ENCODE measurements around the gene HEMGN. TPM values are rescaled to one million over a fixed set of nuclear protein-coding genes. Genes with fewer than 3 reads are reported as not detected.

The HEMGN gene
- total and polyA plus RNA-seq, 2 of the 4 experiments (the other 2 are of a cell fraction): not detected

DNA sequence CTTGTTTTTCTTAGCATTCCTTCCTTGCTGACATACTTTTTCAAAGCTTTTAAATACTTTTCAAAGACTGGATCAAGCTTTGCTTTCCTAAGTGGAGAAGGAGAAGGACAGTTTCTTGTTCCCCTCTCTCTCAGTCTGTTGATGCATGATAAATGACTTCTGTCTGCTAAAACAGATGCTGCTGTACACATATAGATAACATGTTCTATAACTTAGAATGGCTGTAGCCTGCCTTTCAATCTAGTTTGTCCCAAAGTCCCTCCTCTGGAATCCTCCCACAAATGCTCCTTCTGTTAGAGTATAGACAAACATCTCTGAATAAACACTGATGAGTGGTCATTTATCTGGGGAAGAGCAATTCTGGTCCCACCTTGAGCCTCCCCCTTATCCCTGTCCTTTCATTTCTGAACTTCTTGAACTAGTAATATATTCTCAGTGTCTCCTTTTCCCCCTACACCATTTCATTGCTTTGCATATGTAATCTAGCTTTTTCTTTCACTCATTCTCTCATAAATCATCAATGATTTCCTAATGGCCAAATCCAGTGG lies 5.4 kb upstream of the HEMGN start:
- BruUV-seq (replicated peaks): no TSS peak
- TF ChIP-seq SMC3 (IDR thresholded peaks at IDR 0.05; ENCODE audit: low read depth, low read length): no peak
- TF ChIP-seq, protein P1, sequence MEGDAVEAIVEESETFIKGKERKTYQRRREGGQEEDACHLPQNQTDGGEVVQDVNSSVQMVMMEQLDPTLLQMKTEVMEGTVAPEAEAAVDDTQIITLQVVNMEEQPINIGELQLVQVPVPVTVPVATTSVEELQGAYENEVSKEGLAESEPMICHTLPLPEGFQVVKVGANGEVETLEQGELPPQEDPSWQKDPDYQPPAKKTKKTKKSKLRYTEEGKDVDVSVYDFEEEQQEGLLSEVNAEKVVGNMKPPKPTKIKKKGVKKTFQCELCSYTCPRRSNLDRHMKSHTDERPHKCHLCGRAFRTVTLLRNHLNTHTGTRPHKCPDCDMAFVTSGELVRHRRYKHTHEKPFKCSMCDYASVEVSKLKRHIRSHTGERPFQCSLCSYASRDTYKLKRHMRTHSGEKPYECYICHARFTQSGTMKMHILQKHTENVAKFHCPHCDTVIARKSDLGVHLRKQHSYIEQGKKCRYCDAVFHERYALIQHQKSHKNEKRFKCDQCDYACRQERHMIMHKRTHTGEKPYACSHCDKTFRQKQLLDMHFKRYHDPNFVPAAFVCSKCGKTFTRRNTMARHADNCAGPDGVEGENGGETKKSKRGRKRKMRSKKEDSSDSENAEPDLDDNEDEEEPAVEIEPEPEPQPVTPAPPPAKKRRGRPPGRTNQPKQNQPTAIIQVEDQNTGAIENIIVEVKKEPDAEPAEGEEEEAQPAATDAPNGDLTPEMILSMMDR (conservative IDR thresholded peaks at IDR 0.05; ENCODE audit: low read depth, low read length): no peak
- no peak for TF ChIP-seq MAZ (IDR thresholded peaks at IDR 0.05; ENCODE audit: borderline replicate concordance, low read depth, low read length)
- TF ChIP-seq MXI1 (IDR thresholded peaks at IDR 0.05; ENCODE audit: borderline replicate concordance, low read depth, low read length): no peak
- TF ChIP-seq NFE2L2 (IDR thresholded peaks at IDR 0.05; ENCODE audit: low read depth, low read length): no peak
- no peak for TF ChIP-seq FOS (IDR thresholded peaks at IDR 0.05; ENCODE audit: low read depth, low read length)
- no peak for TF ChIP-seq RFX5 (IDR thresholded peaks at IDR 0.05; ENCODE audit: low read depth, low read length)
- TF ChIP-seq POLR2A (IDR thresholded peaks at IDR 0.05; ENCODE audit: low read depth, low read length): no peak
- no peak for TF ChIP-seq RCOR1 (IDR thresholded peaks at IDR 0.05; ENCODE audit: insufficient replicate concordance, low read length)
- TF ChIP-seq USF2 (IDR thresholded peaks at IDR 0.05; ENCODE audit: low read depth, low read length): no peak
- no peak for TF ChIP-seq BHLHE40 (IDR thresholded peaks at IDR 0.05; ENCODE audit: low read depth, low read length)
- TF ChIP-seq ELK1 (IDR thresholded peaks at IDR 0.05; ENCODE audit: borderline replicate concordance, low read depth, low read length): no peak
- no peak for TF ChIP-seq RAD21 (IDR thresholded peaks at IDR 0.05; ENCODE audit: low read length)
- no peak for TF ChIP-seq CHD1 (IDR thresholded peaks at IDR 0.05; ENCODE audit: low read depth, low read length)
- no peak for TF ChIP-seq MAFK (IDR thresholded peaks at IDR 0.05; ENCODE audit: low read depth, low read length)
- no peak for TF ChIP-seq CEBPB (IDR thresholded peaks at IDR 0.05; ENCODE audit: low read depth, low read length)

More for the DNA sequence above, 5.4 kb upstream of the HEMGN start:
- H3K4ac ChIP-seq (ENCODE audit: low read depth, low read length): no peak overlapping the region
- no peak overlapping the region for H3K4me3 ChIP-seq (ENCODE audit: insufficient read depth, low read depth, low read length)
- no peak overlapping the region for H4K5ac ChIP-seq (ENCODE audit: low read depth, low read length)
- H3K36me3 ChIP-seq (ENCODE audit: control insufficient read depth, insufficient read depth, low read length): no peaks in the 10 kb centered on the region
- no peaks in the 10 kb centered on the region; the same call in 1 of the 2 replicates for H3K9me3 ChIP-seq (ENCODE audit: control insufficient read depth, insufficient read depth, low read length)
- no peak overlapping the region for H3K23ac ChIP-seq (ENCODE audit: low read depth, low read length)
- no peak overlapping the region for H4K8ac ChIP-seq (ENCODE audit: low read depth in 2 of 2, low read length in 2 of 2)
- no peak overlapping the region for H2AFZ ChIP-seq (replicated peaks; ENCODE audit: low read length, poor library complexity)
- H2BK15ac ChIP-seq (ENCODE audit: low read depth, low read length): no peak overlapping the region
- no peak overlapping the region for H2BK120ac ChIP-seq (ENCODE audit: low read depth, low read length)
- no peak overlapping the region for H3K18ac ChIP-seq (ENCODE audit: low read depth, low read length)
- H2BK5ac ChIP-seq (ENCODE audit: low read depth, low read length, poor library complexity, severe bottlenecking): no peak overlapping the region
- dilution Hi-C loops (cut with HindIII; ENCODE audit: low sequenced_read_pairs, unreplicated experiment): no loop called here
- H3K14ac ChIP-seq (replicated peaks; ENCODE audit: low read depth, low read length): no peak overlapping the region
- H3K79me1 ChIP-seq (ENCODE audit: low read depth in 1 of 2, low read length in 2 of 2): no peaks in the 10 kb centered on the region
- H4K91ac ChIP-seq (ENCODE audit: insufficient read depth, low read depth, low read length): no peak overlapping the region
- CTCF ChIA-PET: interaction anchor here (0.5 kb wide), 1 partner anchor 246 kb away, joined by 3 read pairs; no protein-coding TSS in a partner anchor
- DNase-seq (no peak), ATAC-seq (ENCODE audit: low read depth) (no peak)
- intact Hi-C loops (cut with micrococcal nuclease): no loop called here
- POLR2A ChIA-PET (ENCODE audit: unreplicated experiment): no interaction called here
- no peak overlapping the region for H3K27ac ChIP-seq (ENCODE audit: insufficient read depth, low read length)
- H2BK20ac ChIP-seq (ENCODE audit: low read depth, low read length): no peak overlapping the region
- no peak overlapping the region for H3K4me2 ChIP-seq (ENCODE audit: low read depth, low read length)
- H3K56ac ChIP-seq (ENCODE audit: extremely low read depth, insufficient read depth, low read length): no peak overlapping the region
- H2AK9ac ChIP-seq (replicated peaks; ENCODE audit: low read depth, low read length, poor library complexity): no peak overlapping the region
- in situ Hi-C loops (cut with MboI; ENCODE audit: low sequenced_read_pairs): no loop called here
- no peaks in the 10 kb centered on the region for H3K9me1 ChIP-seq (ENCODE audit: insufficient read depth, low read length)
- no peaks in the 10 kb centered on the region for H3K4me1 ChIP-seq (ENCODE audit: control insufficient read depth, insufficient read depth, low read length)
- no peak overlapping the region for H2AK5ac ChIP-seq (ENCODE audit: low read depth, low read length)
- peaks cover 43% of the 10 kb centered on the region for H3K27me3 ChIP-seq (ENCODE audit: control insufficient read depth, insufficient read depth, low read length)
- H3K9ac ChIP-seq (ENCODE audit: low read depth, low read length): no peak overlapping the region
- no peaks in the 10 kb centered on the region for H4K20me1 ChIP-seq (ENCODE audit: insufficient read depth, low read length)
